Astrocyte (in vitro differentiated cells and primary cell): ENCODE measurements around the gene EYA2. TPM values are rescaled to one million over a fixed set of nuclear protein-coding genes. Genes with fewer than 3 reads are reported as not detected.

Experiments used
- DNase-seq: peaks from one replicate; pipeline ENCODE4 v3.0.0-alpha.2; 2010; ENCODE audit warnings: low read depth
- FAIRE-seq: peaks from 2 replicates; lab custom pipeline; 2011; peaks lifted over from hg19 to GRCh38; lab: Jason Lieb, UNC
- H2AFZ ChIP-seq: 2 replicates; pipeline ENCODE4 v1.6.0; 2012; ENCODE audit warnings: low read depth, low read length, inconsistent platforms
- H3K27ac ChIP-seq: 2 replicates; pipeline ENCODE4 v1.5.1; 2011; ENCODE audit warnings: low read depth, low read length, inconsistent platforms
- H3K27me3 ChIP-seq: 2 replicates; pipeline ENCODE4 v1.6.0; 2011; ENCODE audit warnings: low read length, inconsistent platforms; ENCODE audit not compliant: insufficient read depth
- H3K36me3 ChIP-seq: 2 replicates; pipeline ENCODE4 v1.5.1; 2011; ENCODE audit warnings: low read length, inconsistent platforms; ENCODE audit not compliant: insufficient read depth
- H3K4me1 ChIP-seq: 2 replicates; pipeline ENCODE4 v1.5.1; 2011; ENCODE audit warnings: low read length, inconsistent platforms; ENCODE audit not compliant: insufficient read depth
- H3K4me2 ChIP-seq: 2 replicates; pipeline ENCODE4 v1.6.0; 2012; ENCODE audit warnings: low read length, inconsistent platforms
- H3K4me3 ChIP-seq: 2 replicates; pipeline ENCODE4 v1.5.1; 2011; ENCODE audit warnings: low read depth, mild to moderate bottlenecking, low read length, inconsistent platforms; ENCODE audit not compliant: insufficient read depth
- H3K79me2 ChIP-seq: 2 replicates; pipeline ENCODE4 v1.6.0; 2012; ENCODE audit warnings: mild to moderate bottlenecking, low read length, inconsistent platforms; ENCODE audit not compliant: insufficient read depth
- H3K9ac ChIP-seq: 2 replicates; pipeline ENCODE4 v1.6.0; 2012; ENCODE audit warnings: mild to moderate bottlenecking, low read length, inconsistent platforms
- H3K9me3 ChIP-seq: 2 replicates; pipeline ENCODE4 v1.5.1; 2012; ENCODE audit warnings: low read depth, mild to moderate bottlenecking, low read length, inconsistent platforms; ENCODE audit not compliant: insufficient read depth
- H4K20me1 ChIP-seq: 2 replicates; pipeline ENCODE4 v1.6.0; 2012; ENCODE audit warnings: low read length, inconsistent platforms; ENCODE audit not compliant: insufficient read depth
- H3K27ac Mint-ChIP-seq: one replicate; pipeline ENCODE4 v1.8.0; 2021; ENCODE audit warnings: mild to moderate bottlenecking, mixed read lengths; ENCODE audit not compliant: unreplicated experiment
- H3K27me3 Mint-ChIP-seq: one replicate; pipeline ENCODE4 v1.8.0; 2021; ENCODE audit warnings: low read depth, mixed read lengths; ENCODE audit not compliant: unreplicated experiment
- H3K36me3 Mint-ChIP-seq: one replicate; pipeline ENCODE4 v1.8.0; 2021; ENCODE audit warnings: low read depth, mixed read lengths; ENCODE audit not compliant: unreplicated experiment
- H3K4me1 Mint-ChIP-seq: one replicate; pipeline ENCODE4 v1.8.0; 2021; ENCODE audit warnings: low read depth, mixed read lengths; ENCODE audit not compliant: unreplicated experiment
- H3K4me3 Mint-ChIP-seq: one replicate; pipeline ENCODE4 v1.8.0; 2021; ENCODE audit warnings: mild to moderate bottlenecking, moderate library complexity, mixed read lengths; ENCODE audit not compliant: unreplicated experiment
- H3K9me3 Mint-ChIP-seq: one replicate; pipeline ENCODE4 v1.8.0; 2021; ENCODE audit warnings: mild to moderate bottlenecking, mixed read lengths; ENCODE audit not compliant: unreplicated experiment
- EZH2 ChIP-seq: IDR thresholded peaks from 2 replicates; pipeline ENCODE4 v1.6.1; 2012; ENCODE audit warnings: mild to moderate bottlenecking, low read length, inconsistent platforms; ENCODE audit not compliant: insufficient read depth
- total RNA-seq: library from RNA; stranded (reverse); gene quantifications from 2 replicates; pipeline ENCODE4 v1.2.1, GENCODE V29; 2021
- TF ChIP-seq, protein P1 (sequence below): IDR thresholded peaks from 2 replicates; pipeline ENCODE4 v1.5.1; 2011; ENCODE audit warnings: low read depth, mild to moderate bottlenecking, inconsistent platforms, low read length, moderate library complexity; ENCODE audit not compliant: insufficient read depth

EYA2 gene
- total RNA-seq, 1 donor from 2014 or later: 1.5 TPM

- H3K27me3 Mint-ChIP-seq: peaks cover 22% of the 10 kb centered on the region
- Histone ChIP-seq H3K9me3 (no peaks in the 10 kb centered on the region), H2AFZ (no peak overlapping the region), H3K4me2 (no peak overlapping the region), H3K36me3 (no peaks in the 10 kb centered on the region), H3K27me3 (peaks cover 12% of the 10 kb centered on the region), H3K4me3 (no peak overlapping the region), H3K4me1 (no peaks in the 10 kb centered on the region), H3K79me2 (no peaks in the 10 kb centered on the region), H3K9ac (no peak overlapping the region), H4K20me1 (no peaks in the 10 kb centered on the region), H3K27ac (no peak overlapping the region)
- FAIRE-seq: no peak
- H3K9me3 Mint-ChIP-seq: no peaks in the 10 kb centered on the region
- H3K4me1 Mint-ChIP-seq: no peaks in the 10 kb centered on the region
- H3K4me3 Mint-ChIP-seq: no peak overlapping the region
- no peak for DNase-seq
- TF ChIP-seq, protein P1, sequence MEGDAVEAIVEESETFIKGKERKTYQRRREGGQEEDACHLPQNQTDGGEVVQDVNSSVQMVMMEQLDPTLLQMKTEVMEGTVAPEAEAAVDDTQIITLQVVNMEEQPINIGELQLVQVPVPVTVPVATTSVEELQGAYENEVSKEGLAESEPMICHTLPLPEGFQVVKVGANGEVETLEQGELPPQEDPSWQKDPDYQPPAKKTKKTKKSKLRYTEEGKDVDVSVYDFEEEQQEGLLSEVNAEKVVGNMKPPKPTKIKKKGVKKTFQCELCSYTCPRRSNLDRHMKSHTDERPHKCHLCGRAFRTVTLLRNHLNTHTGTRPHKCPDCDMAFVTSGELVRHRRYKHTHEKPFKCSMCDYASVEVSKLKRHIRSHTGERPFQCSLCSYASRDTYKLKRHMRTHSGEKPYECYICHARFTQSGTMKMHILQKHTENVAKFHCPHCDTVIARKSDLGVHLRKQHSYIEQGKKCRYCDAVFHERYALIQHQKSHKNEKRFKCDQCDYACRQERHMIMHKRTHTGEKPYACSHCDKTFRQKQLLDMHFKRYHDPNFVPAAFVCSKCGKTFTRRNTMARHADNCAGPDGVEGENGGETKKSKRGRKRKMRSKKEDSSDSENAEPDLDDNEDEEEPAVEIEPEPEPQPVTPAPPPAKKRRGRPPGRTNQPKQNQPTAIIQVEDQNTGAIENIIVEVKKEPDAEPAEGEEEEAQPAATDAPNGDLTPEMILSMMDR: no peak
- TF ChIP-seq EZH2: no peak
- no peaks in the 10 kb centered on the region for H3K36me3 Mint-ChIP-seq
- no peak overlapping the region for H3K27ac Mint-ChIP-seq
Measured at GRCh38 chr20:47018381-47018780, 123.7 kb downstream of the EYA2 start.

- Histone ChIP-seq H3K27ac (no peak overlapping the region), H3K9ac (no peak overlapping the region), H3K9me3 (no peaks in the 10 kb centered on the region), H4K20me1 (no peaks in the 10 kb centered on the region), H2AFZ (no peak overlapping the region), H3K36me3 (no peaks in the 10 kb centered on the region), H3K79me2 (no peaks in the 10 kb centered on the region), H3K4me2 (no peak overlapping the region), H3K4me3 (no peak overlapping the region), H3K4me1 (no peaks in the 10 kb centered on the region), H3K27me3 (peaks cover 15% of the 10 kb centered on the region)
- Mint-ChIP-seq H3K9me3 (no peaks in the 10 kb centered on the region), H3K27ac (no peak overlapping the region), H3K4me3 (no peak overlapping the region), H3K27me3 (peaks cover 17% of the 10 kb centered on the region), H3K36me3 (no peaks in the 10 kb centered on the region), H3K4me1 (no peaks in the 10 kb centered on the region)
- no peak for FAIRE-seq
- no peak for TF ChIP-seq EZH2
- TF ChIP-seq, protein P1: no peak
- peak; percentile 39 for DNase-seq
Measured at GRCh38 chr20:47019121-47019824, 124.6 kb downstream of the EYA2 start.

DNA sequence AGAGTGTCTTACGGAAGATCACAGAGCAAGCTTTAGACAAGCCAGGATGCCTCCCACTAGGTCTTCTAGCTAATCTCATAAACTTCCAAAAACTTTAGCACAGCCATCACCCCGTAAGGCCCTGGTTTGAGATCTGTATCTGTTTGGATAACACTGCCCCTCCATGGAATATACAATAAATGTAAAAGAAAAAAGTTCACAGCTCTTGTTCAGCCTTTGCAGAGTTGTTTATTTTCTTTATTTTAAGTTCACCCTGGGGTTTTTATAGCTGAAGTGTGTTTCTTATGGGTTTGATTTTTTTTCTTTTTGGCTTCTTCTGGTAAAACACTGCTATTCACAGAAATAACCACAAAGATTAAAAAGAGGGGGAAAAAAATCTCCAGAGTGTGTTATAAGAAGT is 125.6 kb downstream of the EYA2 start:
- no peaks in the 10 kb centered on the region for H3K4me1 Mint-ChIP-seq
- Histone ChIP-seq H3K4me2 (no peak overlapping the region), H3K27me3 (peaks cover 19% of the 10 kb centered on the region), H4K20me1 (no peaks in the 10 kb centered on the region), H3K79me2 (no peaks in the 10 kb centered on the region), H3K9ac (no peak overlapping the region), H3K4me3 (no peak overlapping the region), H3K9me3 (no peaks in the 10 kb centered on the region), H3K27ac (no peak overlapping the region), H3K36me3 (no peaks in the 10 kb centered on the region), H2AFZ (no peak overlapping the region), H3K4me1 (no peaks in the 10 kb centered on the region)
- H3K36me3 Mint-ChIP-seq: no peaks in the 10 kb centered on the region
- peak; percentile 3 for DNase-seq
- H3K27ac Mint-ChIP-seq: no peak overlapping the region
- no peak overlapping the region for H3K4me3 Mint-ChIP-seq
- H3K27me3 Mint-ChIP-seq: peaks cover 21% of the 10 kb centered on the region
- no peaks in the 10 kb centered on the region for H3K9me3 Mint-ChIP-seq
- FAIRE-seq: no peak
- TF ChIP-seq, protein P1: no peak
- no peak for TF ChIP-seq EZH2
